Breast epithelium (tissue), 3 donors: Measurements from ENCODE around the gene RIGI.
"Not testable (repeated sequence)": the region's sequence is repeated elsewhere in the genome, so short reads cannot be mapped to it uniquely, and the experiment has no call there.

Experiments
- POLR2A ChIP-seq: fragments of 450-650 bp; IDR thresholded peaks from one replicate; pipeline ENCODE4 v1.6.1; 2016; ENCODE audit warnings: antibody characterized with exemption, mild to moderate bottlenecking, moderate library complexity
- TF ChIP-seq, protein P1 (sequence below), 3 donors: fragments of 450-650 bp; IDR thresholded peaks; one replicate each; pipeline ENCODE4 v1.5.1; 2016 to 2017; ENCODE audit warnings: antibody characterized with exemption in 3 of 3, mild to moderate bottlenecking in 3 of 3, moderate library complexity in 3 of 3

DNA sequence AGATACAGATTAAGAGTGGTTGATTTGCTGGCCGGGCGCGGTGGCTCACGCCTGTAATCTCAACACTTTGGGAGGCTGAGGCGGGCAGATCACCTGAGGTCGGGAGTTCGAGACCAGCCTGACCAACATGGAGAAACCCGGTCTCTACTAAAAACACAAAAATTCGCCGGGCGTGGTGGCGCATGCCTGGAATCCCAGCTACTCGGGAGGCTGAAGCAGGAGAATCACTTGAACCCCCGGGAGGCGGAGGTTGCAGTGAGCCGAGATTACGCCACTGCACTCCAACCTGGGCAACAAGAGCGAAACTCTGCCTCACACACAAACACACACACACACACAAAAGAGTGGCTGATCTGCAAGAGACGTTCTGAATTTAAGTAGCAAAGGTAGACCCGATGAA lies 22.2 kb upstream of the RIGI start:
- TF ChIP-seq, protein P1, sequence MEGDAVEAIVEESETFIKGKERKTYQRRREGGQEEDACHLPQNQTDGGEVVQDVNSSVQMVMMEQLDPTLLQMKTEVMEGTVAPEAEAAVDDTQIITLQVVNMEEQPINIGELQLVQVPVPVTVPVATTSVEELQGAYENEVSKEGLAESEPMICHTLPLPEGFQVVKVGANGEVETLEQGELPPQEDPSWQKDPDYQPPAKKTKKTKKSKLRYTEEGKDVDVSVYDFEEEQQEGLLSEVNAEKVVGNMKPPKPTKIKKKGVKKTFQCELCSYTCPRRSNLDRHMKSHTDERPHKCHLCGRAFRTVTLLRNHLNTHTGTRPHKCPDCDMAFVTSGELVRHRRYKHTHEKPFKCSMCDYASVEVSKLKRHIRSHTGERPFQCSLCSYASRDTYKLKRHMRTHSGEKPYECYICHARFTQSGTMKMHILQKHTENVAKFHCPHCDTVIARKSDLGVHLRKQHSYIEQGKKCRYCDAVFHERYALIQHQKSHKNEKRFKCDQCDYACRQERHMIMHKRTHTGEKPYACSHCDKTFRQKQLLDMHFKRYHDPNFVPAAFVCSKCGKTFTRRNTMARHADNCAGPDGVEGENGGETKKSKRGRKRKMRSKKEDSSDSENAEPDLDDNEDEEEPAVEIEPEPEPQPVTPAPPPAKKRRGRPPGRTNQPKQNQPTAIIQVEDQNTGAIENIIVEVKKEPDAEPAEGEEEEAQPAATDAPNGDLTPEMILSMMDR (IDR thresholded peaks at IDR 0.05), result not testable (repeated sequence)
- not testable (repeated sequence) for TF ChIP-seq POLR2A
